ENCODE measurements around the gene MAP3K5. TPM values are rescaled to one million over a fixed set of nuclear protein-coding genes. Genes with fewer than 3 reads are reported as not detected.

The MAP3K5 gene
- total RNA-seq, 1 donor from 2014 or later = 4.7 TPM

- no peaks in the 10 kb centered on the region for H3K27me3 Mint-ChIP-seq
- H3K27ac Mint-ChIP-seq = no peak overlapping the region
Measured at GRCh38 chr6:136571496-136571895, 220.8 kb downstream of the MAP3K5 start.

GRCh38 chr6:136571065-136571464 lies 221.2 kb downstream of the MAP3K5 start:
- Mint-ChIP-seq H3K27me3 (no peaks in the 10 kb centered on the region), H3K4me1 (ENCODE audit: unreplicated experiment) (no peaks in the 10 kb centered on the region), H3K4me3 (no peak overlapping the region), H3K36me3 (peaks cover 4% of the 10 kb centered on the region), H3K27ac (no peak overlapping the region), H3K9me3 (peaks cover 13% of the 10 kb centered on the region)
- DNase-seq (ENCODE audit: extremely low spot score, unreplicated experiment) = no peak
- no peak for TF ChIP-seq CTCF (conservative IDR thresholded peaks at IDR 0.05)

More at GRCh38 chr6:136571496-136571895, 220.8 kb downstream of the MAP3K5 start:
- Mint-ChIP-seq H3K4me3 (no peak overlapping the region), H3K9me3 (peaks cover 13% of the 10 kb centered on the region), H3K4me1 (ENCODE audit: unreplicated experiment) (no peaks in the 10 kb centered on the region), H3K36me3 (peaks cover 4% of the 10 kb centered on the region)
- no peak for DNase-seq (ENCODE audit: extremely low spot score, unreplicated experiment)
- TF ChIP-seq CTCF (conservative IDR thresholded peaks at IDR 0.05) = no peak

- Mint-ChIP-seq H3K4me1 (ENCODE audit: unreplicated experiment) (peaks cover 8% of the 10 kb centered on the region), H3K27me3 (no peaks in the 10 kb centered on the region), H3K36me3 (no peaks in the 10 kb centered on the region), H3K27ac (no peak overlapping the region), H3K9me3 (peaks cover 13% of the 10 kb centered on the region), H3K4me3 (no peak overlapping the region)
- no peak for DNase-seq (ENCODE audit: extremely low spot score, unreplicated experiment)
- TF ChIP-seq CTCF (conservative IDR thresholded peaks at IDR 0.05) = no peak
Measured at GRCh38 chr6:136568129-136568528, 224.1 kb downstream of the MAP3K5 start.

- no peak for DNase-seq (ENCODE audit: extremely low spot score, unreplicated experiment)
- peaks cover 13% of the 10 kb centered on the region for H3K9me3 Mint-ChIP-seq
- peaks cover 8% of the 10 kb centered on the region for H3K4me1 Mint-ChIP-seq (ENCODE audit: unreplicated experiment)
- no peaks in the 10 kb centered on the region for H3K36me3 Mint-ChIP-seq
- no peak overlapping the region for H3K27ac Mint-ChIP-seq
- no peaks in the 10 kb centered on the region for H3K27me3 Mint-ChIP-seq
- no peak overlapping the region for H3K4me3 Mint-ChIP-seq
- TF ChIP-seq CTCF (conservative IDR thresholded peaks at IDR 0.05) = no peak
Measured at GRCh38 chr6:136567688-136568087, 224.6 kb downstream of the MAP3K5 start.

- Mint-ChIP-seq H3K4me3 (no peak overlapping the region), H3K9me3 (peaks cover 13% of the 10 kb centered on the region), H3K4me1 (ENCODE audit: unreplicated experiment) (peaks cover 8% of the 10 kb centered on the region), H3K27ac (no peak overlapping the region), H3K36me3 (no peaks in the 10 kb centered on the region), H3K27me3 (no peaks in the 10 kb centered on the region)
- no peak for TF ChIP-seq CTCF (conservative IDR thresholded peaks at IDR 0.05)
- no peak for DNase-seq (ENCODE audit: extremely low spot score, unreplicated experiment)
Measured at GRCh38 chr6:136566851-136567250, 225.4 kb downstream of the MAP3K5 start.

- TF ChIP-seq CTCF (conservative IDR thresholded peaks at IDR 0.05) = no peak
- H3K36me3 Mint-ChIP-seq = no peaks in the 10 kb centered on the region
Measured at GRCh38 chr6:136566007-136566487, 226.2 kb downstream of the MAP3K5 start.

More at GRCh38 chr6:136566007-136566487, 226.2 kb downstream of the MAP3K5 start:
- H3K27ac Mint-ChIP-seq = no peak overlapping the region
- peaks cover 10% of the 10 kb centered on the region for H3K9me3 Mint-ChIP-seq
- DNase-seq (ENCODE audit: extremely low spot score, unreplicated experiment) = no peak
- H3K4me1 Mint-ChIP-seq (ENCODE audit: unreplicated experiment) = peaks cover 8% of the 10 kb centered on the region
- no peaks in the 10 kb centered on the region for H3K27me3 Mint-ChIP-seq
- no peak overlapping the region for H3K4me3 Mint-ChIP-seq

Data from type B pancreatic cell (in vitro differentiated cells).